Left renal pelvis (tissue), 4 donors: ENCODE measurements around the gene TOP1. TPM values are rescaled to one million over a fixed set of nuclear protein-coding genes. Genes with fewer than 3 reads are reported as not detected.

Source experiments
- DNase-seq, 4 donors: peaks; one replicate each; pipeline ENCODE4 v3.0.0-alpha.2; 2013; ENCODE audit warnings: low read depth in 4 of 4, low spot score in 3 of 4
- polyA plus RNA-seq, 4 donors: library from polyadenylated mRNA; unstranded; fragments of 120-200 nt; gene quantifications; one replicate each; pipeline ENCODE4 v1.2.1, GENCODE V29; 2013; ENCODE audit not compliant: insufficient read length in 4 of 4

The TOP1 gene
- polyA plus RNA-seq, result 100 to 1,000 TPM in 3 of 4 donors, 10 to 100 TPM in 1; 78.2 to 129 (median 117) TPM

GRCh38 chr20:41028359-41029149 lies at the start of gene TOP1:
TOP1 (plus strand) TSS chr20:41028822; CDS start chr20:41029068, 246 bp downstream.
- DNase-seq, result peak; percentile 98 to 99 (median 99)

GRCh38 chr20:40979247-40979646 lies 49.4 kb upstream of the TOP1 start:
- DNase-seq, result no peak

GRCh38 chr20:40980106-40980827 lies 48.4 kb upstream of the TOP1 start:
- no peak for DNase-seq

GRCh38 chr20:40980828-40981310 lies 47.8 kb upstream of the TOP1 start:
- no peak for DNase-seq

- DNase-seq, result no peak
Measured at GRCh38 chr20:40982415-40983145, 46.0 kb upstream of the TOP1 start.

- DNase-seq, result no peak
Measured at GRCh38 chr20:40983898-40984297, 44.7 kb upstream of the TOP1 start.

- no peak for DNase-seq
Measured at GRCh38 chr20:40984496-40984895, 44.1 kb upstream of the TOP1 start.

DNA sequence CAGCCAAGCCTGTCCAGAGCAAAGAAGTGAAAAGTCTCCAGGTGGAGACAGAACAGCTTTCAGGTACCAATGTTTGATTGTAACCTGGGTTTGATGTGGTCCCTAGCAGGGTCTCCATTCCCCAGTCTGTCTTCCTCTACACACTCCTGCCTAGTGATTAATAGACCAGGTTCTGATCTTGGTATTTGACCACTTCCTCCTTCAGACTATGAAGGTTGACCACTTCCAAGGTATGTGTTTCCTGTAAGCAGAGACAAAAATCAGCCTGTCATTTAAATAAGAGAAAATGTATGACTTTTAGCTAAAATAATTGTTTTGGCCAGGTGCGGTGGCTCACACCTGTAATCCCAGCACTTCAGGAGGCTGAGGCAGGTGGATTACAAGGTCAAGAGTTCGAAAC lies 41.8 kb upstream of the TOP1 start:
- DNase-seq, result no peak

GRCh38 chr20:40990542-40991120 lies 38.0 kb upstream of the TOP1 start:
- peak; percentile 50 to 60 (median 52) for DNase-seq

- DNase-seq, result no peak
Measured at GRCh38 chr20:40991181-40991889, 37.3 kb upstream of the TOP1 start.

GRCh38 chr20:40992349-40993113 lies 36.1 kb upstream of the TOP1 start:
- DNase-seq, result no peak

DNA sequence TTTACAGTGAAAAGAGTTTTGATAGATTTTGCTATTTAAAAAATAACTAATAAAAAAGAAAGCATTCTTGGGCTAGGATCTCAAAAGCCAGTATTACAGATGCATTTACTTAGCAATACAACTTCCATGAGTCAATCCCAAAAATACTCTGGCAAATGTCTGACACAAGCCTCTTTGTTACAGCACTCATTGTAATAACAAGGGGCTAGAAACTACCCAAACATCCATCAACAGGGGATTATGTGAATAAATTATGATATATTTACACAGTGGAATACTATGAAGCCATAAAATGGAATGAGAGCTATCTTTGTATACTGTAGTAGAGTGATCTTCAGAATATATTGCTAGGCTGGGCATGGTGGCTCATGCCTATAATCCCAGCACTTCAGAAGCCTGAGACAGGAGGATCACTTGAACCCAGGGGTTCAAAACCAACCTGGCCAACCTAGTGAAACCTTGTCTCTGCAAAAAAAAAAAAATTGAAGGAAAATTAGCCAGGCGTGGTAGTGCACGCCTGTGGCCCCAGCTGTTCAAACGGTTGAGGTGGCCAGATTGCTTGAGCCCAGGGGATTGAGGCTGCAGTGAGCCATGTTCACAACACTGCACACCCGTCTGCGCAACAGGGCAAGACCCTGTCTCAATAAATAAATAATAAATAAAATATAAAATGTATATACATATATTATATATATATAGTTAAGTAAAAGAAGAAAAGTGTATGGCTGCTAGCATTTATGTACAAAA lies 34.7 kb upstream of the TOP1 start:
- DNase-seq, result no peak

DNA sequence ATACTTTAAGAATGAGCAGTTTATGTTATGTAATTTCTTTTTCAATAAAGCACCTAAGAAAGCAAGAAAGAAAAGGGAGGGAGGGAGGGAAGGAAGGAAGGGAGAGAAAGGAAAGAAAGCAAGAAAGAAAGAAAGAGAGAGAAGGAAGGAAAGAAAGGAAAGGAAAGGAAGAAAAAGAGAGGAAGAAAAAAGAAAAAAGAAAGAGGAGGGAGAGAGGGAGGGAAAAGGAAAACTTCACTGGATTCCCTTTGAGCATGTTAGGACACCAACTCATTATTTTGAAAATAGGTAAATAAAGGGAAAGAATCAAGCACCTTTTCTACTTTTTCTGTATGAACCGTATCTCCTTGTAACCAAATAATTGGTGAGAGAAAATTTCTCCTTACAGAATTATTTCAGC lies 32.3 kb upstream of the TOP1 start:
- no peak for DNase-seq

DNA sequence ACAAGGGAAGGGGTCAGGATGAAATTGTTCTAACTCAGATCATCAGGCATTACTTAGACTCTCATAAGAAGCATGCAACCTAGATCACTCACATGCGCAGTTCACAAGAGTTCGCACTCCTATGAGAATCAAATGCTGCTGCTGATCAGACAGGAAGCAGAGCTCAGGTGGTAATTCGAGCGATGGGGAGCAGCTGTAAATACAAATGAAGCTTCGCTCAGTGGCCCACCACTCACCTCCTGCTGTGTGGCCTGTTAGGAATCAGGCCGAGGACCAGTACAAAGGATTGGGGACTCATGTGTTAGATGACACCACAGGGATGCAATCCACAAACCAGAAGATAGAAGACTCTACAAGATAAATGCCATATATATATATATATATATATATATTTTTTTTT lies 31.5 kb upstream of the TOP1 start:
- DNase-seq, result no peak

- no peak for DNase-seq
Measured at GRCh38 chr20:40999841-41000240, 28.8 kb upstream of the TOP1 start.

DNA sequence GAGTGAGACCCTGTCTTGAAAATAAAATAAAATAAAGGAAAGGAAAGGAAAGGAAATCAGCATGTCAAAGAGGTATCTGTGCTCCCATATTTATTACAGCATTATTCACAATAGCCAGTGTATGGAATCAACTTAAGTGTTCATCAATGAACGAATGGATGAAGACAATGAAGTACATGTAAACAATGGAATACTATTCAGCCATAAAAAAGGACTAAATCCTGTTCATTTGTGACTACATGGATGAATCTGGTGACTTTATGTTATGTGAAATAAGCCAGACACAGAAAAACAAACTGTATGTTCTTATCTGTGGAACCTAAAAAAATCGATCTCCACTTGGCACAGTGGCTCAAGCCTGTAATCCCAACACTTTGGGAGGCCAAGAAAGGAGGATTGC lies 28.0 kb upstream of the TOP1 start:
- DNase-seq, result no peak

- DNase-seq, result no peak
Measured at GRCh38 chr20:41001497-41001896, 27.1 kb upstream of the TOP1 start.

DNA sequence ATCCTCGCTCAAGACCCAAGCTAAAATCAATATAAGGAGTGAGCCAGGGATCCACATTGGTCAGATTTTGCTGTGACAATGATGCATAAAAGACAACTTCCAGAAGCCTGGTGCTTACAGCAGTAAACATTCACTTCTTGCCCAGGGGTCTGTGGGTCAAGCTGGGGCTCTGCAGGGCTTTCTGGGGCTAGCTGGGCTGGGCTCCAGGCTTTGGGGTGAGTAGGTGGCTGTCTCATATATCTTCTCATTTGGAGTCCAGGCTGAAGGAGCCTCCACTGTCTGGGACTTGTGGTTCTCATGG lies 25.8 kb upstream of the TOP1 start:
- no peak for DNase-seq
